Measurements from ENCODE around the gene ENTPD8.

GRCh38 chr9:137412431-137412830 lies 28.7 kb downstream of the ENTPD8 start:
- no peak for TF ChIP-seq ISL1 (CRISPR knock-in tag; IDR thresholded peaks at IDR 0.05)
- no peak for TF ChIP-seq POU6F1 (CRISPR knock-in tag; IDR thresholded peaks at IDR 0.05; ENCODE audit: borderline replicate concordance, low read depth)
- no peak for TF ChIP-seq TCF4 (CRISPR knock-in tag; IDR thresholded peaks at IDR 0.05; ENCODE audit: borderline replicate concordance)
- no peak for TF ChIP-seq ZNF565 (CRISPR knock-in tag; conservative IDR thresholded peaks at IDR 0.05; ENCODE audit: low read depth)
- no peak for TF ChIP-seq ZFP3 (CRISPR knock-in tag; IDR thresholded peaks at IDR 0.05)
- no peak for TF ChIP-seq TSHZ2 (CRISPR knock-in tag; IDR thresholded peaks at IDR 0.05)
- TF ChIP-seq PATZ1 (CRISPR knock-in tag; IDR thresholded peaks at IDR 0.05; ENCODE audit: borderline replicate concordance), result no peak
- TF ChIP-seq ZFP30 (CRISPR knock-in tag; IDR thresholded peaks at IDR 0.05), result no peak

All from SK-N-SH treated with all-trans-retinoic acid at 6 μM for 48 hours (cell line).